Stimulated activated naive CD8-positive, alpha-beta T cell treated with anti-CD3 and anti-CD28 coated beads, Interleukin-15, amount 100 ng/mL, for 72 hours (primary cell): Measurements from ENCODE around the gene ACSF2.

ENCODE experiments used
- ATAC-seq: fragments of 150-1000 bp; cut with Tn5 transposase; 2 replicates; pipeline ENCODE4 v1.10.0; 2021; ENCODE audit warnings: mild to moderate bottlenecking, moderate library complexity
- DNase-seq, 2 donors: peaks; one replicate each; pipeline ENCODE4 v3.0.0; 2021 to 2022
- H3K27ac Mint-ChIP-seq, 2 donors: one replicate each; pipeline ENCODE4 v1.8.0; 2022; ENCODE audit warnings: mild to moderate bottlenecking in 2 of 2, mixed read lengths in 2 of 2, moderate library complexity in 2 of 2
- H3K27me3 Mint-ChIP-seq: one replicate; pipeline ENCODE4 v1.8.0; 2022; ENCODE audit warnings: mixed read lengths
- H3K4me1 Mint-ChIP-seq: one replicate; pipeline ENCODE4 v1.8.0; 2022; ENCODE audit warnings: mild to moderate bottlenecking, mixed read lengths
- H3K4me3 Mint-ChIP-seq, 2 donors: one replicate each; pipeline ENCODE4 v1.8.0; 2022; ENCODE audit warnings: mild to moderate bottlenecking in 2 of 2, mixed read lengths in 2 of 2, moderate library complexity in 1 of 2
- H3K9me3 Mint-ChIP-seq, 2 donors: one replicate each; pipeline ENCODE4 v1.8.0; 2022; ENCODE audit warnings: mixed read lengths in 2 of 2

The ACSF2 gene

DNA sequence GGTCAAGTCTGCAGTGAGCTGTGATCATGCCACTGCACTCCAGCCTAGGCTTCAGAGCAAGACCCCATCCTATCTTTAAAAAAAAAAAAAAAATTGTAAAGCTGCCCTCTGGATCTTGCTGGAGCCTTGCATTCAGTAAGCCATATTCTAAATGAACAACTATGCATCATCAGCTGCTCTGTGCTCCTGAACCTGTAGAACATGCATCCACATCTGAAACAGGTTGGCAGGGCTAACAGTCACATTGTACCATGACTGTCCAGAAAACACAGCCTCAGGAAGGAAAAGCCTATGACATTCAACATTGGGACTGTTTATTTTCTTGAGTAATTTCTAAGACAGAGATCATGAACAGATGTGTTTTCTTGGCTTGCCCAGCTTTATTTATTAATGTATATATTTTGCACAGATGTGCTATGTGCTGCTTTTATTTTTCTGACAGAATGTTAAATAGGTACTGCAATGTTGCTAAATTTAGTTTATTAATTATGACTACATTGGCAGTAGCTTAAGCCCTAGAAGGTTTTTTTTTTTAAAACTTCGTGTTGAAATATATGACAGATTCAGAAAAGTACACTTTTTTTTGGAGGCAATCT, 19.8 kb downstream of the ACSF2 start:
- H3K27me3 Mint-ChIP-seq: no peaks in the 10 kb centered on the region
- no peak overlapping the region for H3K27ac Mint-ChIP-seq
- no peaks in the 10 kb centered on the region for H3K4me1 Mint-ChIP-seq
- ATAC-seq (no peak), DNase-seq (no peak)
- no peaks in the 10 kb centered on the region for H3K9me3 Mint-ChIP-seq
- no peak overlapping the region for H3K4me3 Mint-ChIP-seq

DNA sequence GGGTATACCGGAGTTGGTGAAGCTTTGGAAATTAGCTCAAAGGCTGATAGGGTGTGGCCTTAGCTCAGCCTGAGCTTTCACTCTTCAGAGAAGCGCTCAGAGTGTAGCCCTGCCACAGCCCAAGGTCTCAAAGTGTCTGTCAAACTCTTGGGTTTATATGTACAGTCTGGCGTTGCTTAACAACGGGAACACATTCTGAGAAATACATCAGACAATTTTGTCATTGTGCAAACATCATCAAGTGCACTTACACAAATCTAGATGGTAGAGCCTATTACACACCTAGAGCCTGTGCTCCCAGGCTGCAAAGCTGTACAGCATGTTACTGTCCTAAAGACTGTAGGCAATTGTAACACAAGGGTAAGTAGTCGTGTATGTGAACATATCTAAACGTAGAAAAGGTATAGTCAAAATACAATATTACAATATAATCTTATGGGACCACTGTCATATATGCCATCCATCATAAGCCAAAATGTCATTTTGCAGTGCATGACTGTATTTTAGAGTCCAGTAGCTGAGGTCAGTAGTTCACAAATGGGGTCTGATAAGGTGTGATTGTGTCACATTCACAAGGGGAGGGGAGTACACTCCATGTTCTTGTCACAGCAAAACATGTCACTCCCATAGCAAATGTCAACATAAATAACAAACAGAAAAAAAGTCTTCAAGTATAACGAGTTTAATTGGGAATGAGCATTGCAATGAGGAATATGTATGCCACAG, 22.0 kb downstream of the ACSF2 start:
- no peaks in the 10 kb centered on the region for H3K4me1 Mint-ChIP-seq
- ATAC-seq: no peak
- no peak overlapping the region for H3K27ac Mint-ChIP-seq

GRCh38 chr17:50448643-50449042, 22.6 kb downstream of the ACSF2 start:
- H3K27me3 Mint-ChIP-seq: no peaks in the 10 kb centered on the region
- H3K4me3 Mint-ChIP-seq: no peak overlapping the region
- no peak for DNase-seq
- no peaks in the 10 kb centered on the region for H3K4me1 Mint-ChIP-seq
- no peaks in the 10 kb centered on the region for H3K9me3 Mint-ChIP-seq
- no peak for ATAC-seq
- H3K27ac Mint-ChIP-seq: no peak overlapping the region

More for the DNA sequence above, 22.0 kb downstream of the ACSF2 start:
- Mint-ChIP-seq H3K9me3 (no peaks in the 10 kb centered on the region), H3K27me3 (no peaks in the 10 kb centered on the region), H3K4me3 (no peak overlapping the region)
- DNase-seq: no peak

- no peak overlapping the region for H3K27ac Mint-ChIP-seq
- H3K27me3 Mint-ChIP-seq: no peaks in the 10 kb centered on the region
- no peak overlapping the region for H3K4me3 Mint-ChIP-seq
- H3K4me1 Mint-ChIP-seq: no peaks in the 10 kb centered on the region
- no peak for ATAC-seq
- H3K9me3 Mint-ChIP-seq: no peaks in the 10 kb centered on the region
- no peak for DNase-seq
Measured at GRCh38 chr17:50451943-50452629, 26.1 kb downstream of the ACSF2 start.

GRCh38 chr17:50452630-50453300, 26.7 kb downstream of the ACSF2 start:
- Mint-ChIP-seq H3K27ac (no peak overlapping the region), H3K4me1 (no peaks in the 10 kb centered on the region), H3K9me3 (no peaks in the 10 kb centered on the region), H3K27me3 (no peaks in the 10 kb centered on the region), H3K4me3 (no peak overlapping the region)
- ATAC-seq (no peak), DNase-seq (no peak)

GRCh38 chr17:50453901-50454300, 27.9 kb downstream of the ACSF2 start:
- Mint-ChIP-seq H3K9me3 (no peaks in the 10 kb centered on the region), H3K27me3 (no peaks in the 10 kb centered on the region), H3K4me3 (no peak overlapping the region), H3K4me1 (no peaks in the 10 kb centered on the region), H3K27ac (no peak overlapping the region)
- ATAC-seq: no peak
- DNase-seq: no peak

DNA sequence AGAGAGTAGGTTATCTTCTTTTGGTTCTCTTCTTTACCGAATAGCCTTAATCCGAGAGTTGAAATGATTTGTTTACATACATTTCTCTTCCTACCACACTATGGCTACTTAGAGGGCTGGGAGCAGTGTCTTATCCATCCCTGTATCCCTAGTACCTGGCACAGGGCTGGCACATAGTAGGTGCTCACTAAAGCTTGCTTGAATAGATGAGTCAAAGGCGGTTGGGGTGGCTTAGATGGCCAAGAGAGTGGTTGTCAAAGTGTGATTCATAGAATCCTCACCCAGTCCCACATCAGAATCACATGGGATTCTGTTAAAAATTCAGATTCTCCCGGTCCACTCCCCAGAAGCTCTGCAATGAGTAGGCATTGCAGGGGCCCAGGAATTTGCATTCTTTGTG, 31.6 kb downstream of the ACSF2 start:
- H3K4me3 Mint-ChIP-seq: no peak overlapping the region
- no peaks in the 10 kb centered on the region for H3K27me3 Mint-ChIP-seq
- no peaks in the 10 kb centered on the region for H3K9me3 Mint-ChIP-seq
- H3K27ac Mint-ChIP-seq: no peak overlapping the region
- no peak for DNase-seq
- no peaks in the 10 kb centered on the region for H3K4me1 Mint-ChIP-seq
- ATAC-seq: no peak

DNA sequence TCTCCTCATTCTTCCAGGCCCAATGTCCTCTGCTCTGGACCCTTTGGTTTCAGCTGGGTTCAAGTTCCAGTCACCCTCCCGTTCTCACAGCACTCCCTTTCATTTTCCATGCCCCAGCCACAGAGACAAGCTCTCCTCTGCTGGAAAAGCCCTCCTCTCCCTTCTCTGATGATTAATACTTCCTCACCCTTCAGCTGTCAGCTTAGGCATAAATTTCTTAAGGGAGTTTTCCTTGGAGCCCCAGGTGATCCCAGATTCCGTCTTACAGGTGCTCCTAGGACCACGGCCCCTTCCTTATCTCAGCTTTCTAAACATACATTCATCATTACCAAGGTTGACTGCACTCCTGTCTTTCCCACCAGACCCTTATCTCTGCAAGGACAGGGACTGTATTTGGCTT, 32.3 kb downstream of the ACSF2 start:
- peak overlapping the region in 1 of 2 donors; percentile 48 for H3K27ac Mint-ChIP-seq
- H3K27me3 Mint-ChIP-seq: no peaks in the 10 kb centered on the region
- H3K9me3 Mint-ChIP-seq: no peaks in the 10 kb centered on the region
- ATAC-seq (no peak), DNase-seq (no peak)
- H3K4me1 Mint-ChIP-seq: no peaks in the 10 kb centered on the region
- H3K4me3 Mint-ChIP-seq: no peak overlapping the region

DNA sequence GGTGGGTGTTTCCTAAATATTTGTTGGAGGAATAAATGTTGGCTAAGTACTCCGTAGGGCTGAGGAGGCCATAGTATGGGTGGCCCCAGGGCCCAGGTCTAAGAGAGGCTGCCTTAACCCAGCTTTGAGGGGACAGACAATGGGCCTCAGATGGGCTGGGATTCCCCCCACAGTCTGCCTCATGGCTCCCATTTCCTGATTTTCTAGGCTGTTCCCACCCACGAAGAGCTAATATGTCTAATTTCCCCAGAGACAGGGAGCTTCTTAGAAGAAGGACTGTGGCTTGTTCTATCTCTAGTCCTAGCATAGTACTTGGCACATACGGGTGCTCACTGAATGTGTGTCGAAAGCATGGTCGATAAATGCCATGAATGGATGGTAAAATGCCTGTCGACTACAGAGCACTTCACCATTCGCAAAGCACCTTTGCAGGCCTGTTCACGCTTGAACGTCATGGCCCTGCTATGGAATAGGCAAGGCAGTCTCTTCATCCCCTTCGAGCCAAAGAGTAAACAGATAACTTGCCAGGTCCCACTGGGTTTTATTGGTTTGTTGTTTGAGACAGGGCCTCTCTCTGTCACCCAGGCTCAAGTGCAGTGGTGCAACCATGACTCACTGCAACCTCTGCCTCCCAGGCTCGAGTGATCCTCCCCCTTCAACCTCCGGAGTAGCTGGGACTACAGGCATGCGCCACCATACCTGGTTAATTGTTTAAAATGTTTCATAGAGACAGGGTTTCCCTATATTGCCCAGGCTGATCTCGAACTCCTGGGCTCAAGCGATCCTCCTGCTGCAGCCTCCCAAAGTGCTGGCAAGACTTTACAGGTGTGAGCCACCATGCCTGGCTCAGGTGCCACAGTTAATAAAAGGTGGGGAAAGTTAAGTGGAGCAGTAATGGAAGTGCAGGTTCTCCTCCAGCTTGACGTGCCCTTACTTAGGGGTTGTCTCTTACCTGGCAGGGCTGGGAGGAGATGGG, 33.0 kb downstream of the ACSF2 start:
- Mint-ChIP-seq H3K4me3 (no peak overlapping the region), H3K27ac (no peak overlapping the region), H3K4me1 (no peaks in the 10 kb centered on the region), H3K9me3 (no peaks in the 10 kb centered on the region), H3K27me3 (no peaks in the 10 kb centered on the region)
- DNase-seq: no peak
- no peak for ATAC-seq

DNA sequence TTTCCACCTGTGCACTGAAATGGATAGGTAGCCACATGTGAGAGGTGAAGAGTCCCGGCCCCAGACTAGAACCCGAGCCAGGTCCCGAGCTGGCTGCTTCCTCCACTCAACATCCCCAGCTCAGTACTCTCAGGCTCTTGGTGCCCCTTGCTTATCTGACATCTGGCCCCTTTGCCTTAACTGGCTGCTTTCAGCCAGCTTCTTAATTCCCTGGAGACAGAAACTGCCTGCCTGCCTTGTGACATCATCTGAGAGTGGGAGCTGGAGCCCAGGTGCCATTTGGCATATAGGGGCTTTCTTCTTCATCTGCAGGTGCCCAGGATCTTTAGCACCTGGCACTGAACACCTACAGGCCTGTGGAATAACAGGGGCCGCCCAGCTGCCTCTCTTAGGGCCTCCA, 33.7 kb downstream of the ACSF2 start:
- peak overlapping the region in 1 of 2 donors; percentile 90 for H3K27ac Mint-ChIP-seq
- H3K9me3 Mint-ChIP-seq: no peaks in the 10 kb centered on the region
- no peaks in the 10 kb centered on the region for H3K27me3 Mint-ChIP-seq
- H3K4me1 Mint-ChIP-seq: no peaks in the 10 kb centered on the region
- DNase-seq (no peak), ATAC-seq (no peak)
- H3K4me3 Mint-ChIP-seq: no peak overlapping the region

- H3K4me3 Mint-ChIP-seq: no peak overlapping the region
- no peaks in the 10 kb centered on the region for H3K9me3 Mint-ChIP-seq
- DNase-seq: no peak
- peaks cover 8% of the 10 kb centered on the region for H3K27me3 Mint-ChIP-seq
- H3K4me1 Mint-ChIP-seq: no peaks in the 10 kb centered on the region
- peak overlapping the region in 1 of 2 donors; percentile 22 for H3K27ac Mint-ChIP-seq
- no peak for ATAC-seq
Measured at GRCh38 chr17:50460831-50461526, 35.0 kb downstream of the ACSF2 start.

DNA sequence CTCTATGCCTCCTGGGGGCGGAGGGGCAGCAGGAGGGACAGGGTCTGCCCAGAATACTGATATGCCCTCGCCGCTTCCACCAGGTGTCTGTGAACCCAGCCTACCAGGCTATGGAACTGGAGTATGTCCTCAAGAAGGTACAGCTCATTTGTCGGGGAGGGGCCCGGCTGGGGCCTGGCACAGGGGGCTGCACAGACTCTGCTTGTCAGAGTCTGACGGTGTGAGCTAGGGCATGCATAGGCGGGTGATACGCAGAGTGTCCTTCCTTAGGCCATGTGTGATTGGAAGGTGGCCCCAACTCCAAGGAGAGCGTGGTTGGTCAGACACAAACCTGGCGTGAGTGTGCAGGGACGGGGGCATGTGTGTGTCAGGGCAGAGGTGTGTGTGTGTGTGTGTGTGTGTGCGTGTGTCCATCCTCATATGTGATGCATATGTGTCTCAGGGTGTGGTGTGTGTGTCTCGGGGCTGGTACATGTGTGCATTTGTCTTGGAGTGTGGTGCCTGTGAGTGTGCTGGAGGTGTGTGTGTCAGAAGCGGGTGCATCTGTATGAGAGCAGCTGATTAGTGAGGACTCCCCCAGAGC, 35.6 kb downstream of the ACSF2 start:
- Mint-ChIP-seq H3K4me3 (no peak overlapping the region), H3K27ac (no peak overlapping the region), H3K9me3 (no peaks in the 10 kb centered on the region), H3K4me1 (no peaks in the 10 kb centered on the region), H3K27me3 (peaks cover 13% of the 10 kb centered on the region)
- DNase-seq (no peak), ATAC-seq (peak; percentile 7)

- Mint-ChIP-seq H3K27ac (peak overlapping the region in 1 of 2 donors; percentile 22), H3K9me3 (no peaks in the 10 kb centered on the region), H3K4me1 (no peaks in the 10 kb centered on the region), H3K4me3 (no peak overlapping the region), H3K27me3 (peaks cover 21% of the 10 kb centered on the region)
- no peak for ATAC-seq
- DNase-seq: no peak
Measured at GRCh38 chr17:50462446-50462845, 36.4 kb downstream of the ACSF2 start.

DNA sequence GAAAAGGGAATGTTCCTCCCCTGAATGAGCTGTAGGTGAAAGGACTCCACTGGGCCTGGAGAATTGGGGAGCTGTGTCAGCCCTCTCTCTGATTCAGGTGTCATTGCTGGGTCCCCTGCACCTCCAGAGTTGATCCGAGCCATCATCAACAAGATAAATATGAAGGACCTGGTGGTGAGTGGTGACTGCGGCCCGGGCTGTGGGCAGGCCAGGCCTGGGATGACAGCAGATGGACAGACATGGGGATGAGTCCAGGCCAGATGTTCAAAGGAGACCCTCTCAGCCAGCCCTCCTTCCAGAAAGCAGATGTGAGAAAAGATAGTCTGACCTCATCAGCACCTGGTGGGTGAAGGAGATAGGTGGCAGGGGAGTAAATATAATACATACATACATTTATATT, 38.1 kb downstream of the ACSF2 start:
- H3K27me3 Mint-ChIP-seq: peaks cover 34% of the 10 kb centered on the region
- no peak overlapping the region for H3K4me3 Mint-ChIP-seq
- H3K9me3 Mint-ChIP-seq: no peaks in the 10 kb centered on the region
- no peak overlapping the region for H3K27ac Mint-ChIP-seq
- DNase-seq: no peak
- H3K4me1 Mint-ChIP-seq: peaks cover 6% of the 10 kb centered on the region
- ATAC-seq: no peak
